Mucosa of descending colon (tissue), 3 donors: ENCODE data around the gene PDE6B. TPM values are rescaled to one million over a fixed set of nuclear protein-coding genes. Genes with fewer than 3 reads are reported as not detected.
A peak's percentile ranks its signal among the peaks of the same experiment; 100 is the strongest.

Experiments used
- ATAC-seq: fragments of 200-7000 bp; cut with Tn5 transposase; one replicate; pipeline ENCODE4 v1.9.1; 2020; ENCODE audit warnings: mild to moderate bottlenecking, moderate library complexity
- DNase-seq, 3 donors: peaks; one replicate each; pipeline ENCODE4 v3.0.0-alpha.2; 2020
- H3K36me3 ChIP-seq: fragments of 200-600 bp; one replicate; pipeline ENCODE4 v1.8.0; 2021; ENCODE audit warnings: low read depth, mild to moderate bottlenecking
- H3K4me1 ChIP-seq: fragments of 200-600 bp; one replicate; pipeline ENCODE4 v1.8.0; 2021; ENCODE audit warnings: low read depth, mild to moderate bottlenecking
- H3K4me3 ChIP-seq: fragments of 200-600 bp; one replicate; pipeline ENCODE4 v1.8.0; 2021; ENCODE audit warnings: mild to moderate bottlenecking
- H3K9me3 ChIP-seq: fragments of 200-600 bp; one replicate; pipeline ENCODE4 v1.8.0; 2021; ENCODE audit warnings: mild to moderate bottlenecking
- CTCF ChIP-seq: fragments of 200-600 bp; IDR thresholded peaks from one replicate; pipeline ENCODE4 v1.8.0; 2022; ENCODE audit warnings: antibody characterized with exemption, mild to moderate bottlenecking
- intact Hi-C, 2 donors: fragments of 100-400 bp; cut with DNase I in 1 of 2; cut with micrococcal nuclease in 1 of 2; formaldehyde crosslinking; loops; one replicate each; pipeline versions ENCODE4 v1.11.0 to v1.11.1; 2022; cut with DNase I, micrococcal nuclease
- total RNA-seq, 3 donors: library from RNA; stranded (reverse); fragmentation: NEBNext Ultra II Directional in 2 of 3; extraction: Animal tissue kit (Norgen Biotek cat#: 25700) in 2 of 3; gene quantifications; one replicate each; pipeline versions ENCODE4 v1.2.1 to v1.2.4, GENCODE V29; 2021 to 2023
- donor health status: DM: no; HTN: no; CAD: no; lungs with moderate emphysema.
- donor health status: DM: no; HTN: no; CAD: no.
- donor health status: DM: no; HTN: yes; CAD: no.

PDE6B gene
- total RNA-seq, 3 donors from 2014 or later, result 1.0 to 2.9 (median 1.2) TPM

GRCh38 chr4:610411-611261 lies 14.7 kb upstream of the PDE6B start:
- TF ChIP-seq CTCF, result no peak
- intact Hi-C loops, result no loop called here
- DNase-seq, result peak in 1 of 3 donors; percentile 24
- H3K4me3 ChIP-seq, result no peak overlapping the region
- no peaks in the 10 kb centered on the region for H3K36me3 ChIP-seq
- no peaks in the 10 kb centered on the region for H3K4me1 ChIP-seq
- H3K9me3 ChIP-seq, result no peaks in the 10 kb centered on the region
- peak; percentile 86 for ATAC-seq

GRCh38 chr4:612052-612748 lies 13.2 kb upstream of the PDE6B start:
- no peaks in the 10 kb centered on the region for H3K9me3 ChIP-seq
- ATAC-seq (no peak), DNase-seq (no peak)
- intact Hi-C loops, result no loop called here
- H3K36me3 ChIP-seq, result no peaks in the 10 kb centered on the region
- H3K4me1 ChIP-seq, result no peaks in the 10 kb centered on the region
- H3K4me3 ChIP-seq, result no peak overlapping the region
- TF ChIP-seq CTCF, result no peak

GRCh38 chr4:612749-613125 lies 12.6 kb upstream of the PDE6B start:
- Histone ChIP-seq H3K4me3 (no peak overlapping the region), H3K9me3 (no peaks in the 10 kb centered on the region), H3K4me1 (no peaks in the 10 kb centered on the region), H3K36me3 (no peaks in the 10 kb centered on the region)
- ATAC-seq (no peak), DNase-seq (no peak)
- TF ChIP-seq CTCF, result no peak
- intact Hi-C loops, result no loop called here

GRCh38 chr4:613126-613525 lies 12.2 kb upstream of the PDE6B start:
- no peaks in the 10 kb centered on the region for H3K36me3 ChIP-seq
- no peaks in the 10 kb centered on the region for H3K4me1 ChIP-seq
- H3K9me3 ChIP-seq, result no peaks in the 10 kb centered on the region
- ATAC-seq (no peak), DNase-seq (no peak)
- TF ChIP-seq CTCF, result no peak
- intact Hi-C loops, result no loop called here
- no peak overlapping the region for H3K4me3 ChIP-seq

GRCh38 chr4:616091-616490 lies 9.3 kb upstream of the PDE6B start:
- DNase-seq (no peak), ATAC-seq (no peak)
- no peaks in the 10 kb centered on the region for H3K36me3 ChIP-seq
- no peaks in the 10 kb centered on the region for H3K9me3 ChIP-seq
- H3K4me1 ChIP-seq, result no peaks in the 10 kb centered on the region
- intact Hi-C loops, result no loop called here
- no peak for TF ChIP-seq CTCF
- no peak overlapping the region for H3K4me3 ChIP-seq
